GM23338 (cell line): ENCODE results near the gene HS6ST3. TPM values are rescaled to one million over a fixed set of nuclear protein-coding genes. Genes with fewer than 3 reads are reported as not detected.

Experiments
- ATAC-seq: fragments of 200-7000 bp; cut with Tn5 transposase; 3 replicates; pipeline ENCODE4 v1.9.1; 2020
- DNase-seq: peaks from one replicate; pipeline ENCODE4 v3.0.0-alpha.2; 2015; ENCODE audit warnings: low spot score
- H2AFZ ChIP-seq: fragments of 200-600 bp; sonication (generic); 2 replicates; pipeline ENCODE4 v1.8.0; 2016; ENCODE audit warnings: antibody characterized with exemption, mild to moderate bottlenecking, moderate library complexity
- H3F3A ChIP-seq: fragments of 200-600 bp; sonication (generic); replicated peaks from 2 replicates; pipeline ENCODE4 v1.8.0; 2017; ENCODE audit warnings: antibody characterized with exemption, mixed run types, low read depth
- H3K27ac ChIP-seq: fragments of 200-600 bp; sonication (generic); 2 replicates; pipeline ENCODE4 v1.6.1; 2016; ENCODE audit warnings: low read depth
- H3K27me3 ChIP-seq: fragments of 200-600 bp; sonication (generic); 2 replicates; pipeline ENCODE4 v1.8.0; 2016; ENCODE audit warnings: mild to moderate bottlenecking, mixed run types, moderate library complexity; ENCODE audit not compliant: insufficient read depth
- H3K36me3 ChIP-seq: fragments of 200-600 bp; sonication (generic); 2 replicates; pipeline ENCODE4 v1.8.0; 2016; ENCODE audit warnings: mild to moderate bottlenecking; ENCODE audit not compliant: insufficient read depth
- H3K4me1 ChIP-seq: fragments of 200-600 bp; sonication (generic); 2 replicates; pipeline ENCODE4 v1.8.0; 2016; ENCODE audit warnings: mild to moderate bottlenecking, moderate library complexity; ENCODE audit not compliant: insufficient read depth
- H3K4me2 ChIP-seq: fragments of 200-600 bp; sonication (generic); 2 replicates; pipeline ENCODE4 v1.7.1; 2017; ENCODE audit warnings: mixed run types
- H3K4me3 ChIP-seq: fragments of 200-600 bp; sonication (generic); 2 replicates; pipeline ENCODE4 v1.6.1; 2016; ENCODE audit warnings: mixed run types
- H3K79me2 ChIP-seq: fragments of 200-600 bp; sonication (generic); replicated peaks from 2 replicates; pipeline ENCODE4 v1.8.0; 2017; ENCODE audit warnings: mild to moderate bottlenecking; ENCODE audit not compliant: insufficient read depth
- H3K9me2 ChIP-seq: fragments of 200-600 bp; sonication (generic); 2 replicates; pipeline ENCODE4 v1.8.0; 2017; ENCODE audit not compliant: insufficient read depth
- H4K20me1 ChIP-seq: fragments of 200-600 bp; sonication (generic); replicated peaks from 2 replicates; pipeline ENCODE4 v1.8.0; 2017; ENCODE audit warnings: mild to moderate bottlenecking; ENCODE audit not compliant: insufficient read depth
- H3K27ac Mint-ChIP-seq: 2 replicates; pipeline ENCODE4 v1.8.0; 2020; ENCODE audit warnings: inconsistent platforms, mild to moderate bottlenecking, moderate library complexity, mixed read lengths
- H3K27me3 Mint-ChIP-seq: 3 replicates; pipeline ENCODE4 v1.8.0; 2022; ENCODE audit warnings: low read depth, mild to moderate bottlenecking, moderate library complexity, mixed read lengths, inconsistent platforms; ENCODE audit not compliant: insufficient read depth, poor library complexity
- H3K36me3 Mint-ChIP-seq: 3 replicates; pipeline ENCODE4 v1.8.0; 2021; ENCODE audit warnings: low read depth, mild to moderate bottlenecking, inconsistent platforms, moderate library complexity, mixed read lengths
- H3K4me1 Mint-ChIP-seq: 3 replicates; pipeline ENCODE4 v1.8.0; 2020; ENCODE audit warnings: mild to moderate bottlenecking, inconsistent platforms, mixed read lengths
- H3K4me3 Mint-ChIP-seq: 3 replicates; pipeline ENCODE4 v1.8.0; 2021; ENCODE audit warnings: moderate library complexity, mild to moderate bottlenecking, inconsistent platforms, mixed read lengths
- H3K9me3 Mint-ChIP-seq: 3 replicates; pipeline ENCODE4 v1.8.0; 2020; ENCODE audit warnings: moderate library complexity, mild to moderate bottlenecking, inconsistent platforms, mixed read lengths
- CREB1 ChIP-seq: fragments of 250-450 bp; sonication (Bioruptor Pico); IDR thresholded peaks from 2 replicates; pipeline ENCODE4 v1.5.0; 2020; ENCODE audit warnings: low read depth, mild to moderate bottlenecking, moderate library complexity
- CTCF ChIP-seq, 2 experiments: fragments of 200-600 bp in 1 of 2; sonication (generic) in 1 of 2; conservative IDR thresholded peaks; 2 replicates each; pipeline versions ENCODE4 v1.5.1 to v1.6.1; 2016 to 2017; ENCODE audit warnings: antibody characterized with exemption in 2 of 2, low read depth in 2 of 2, mild to moderate bottlenecking in 2 of 2, moderate library complexity in 1 of 2
- ETS1 ChIP-seq: IDR thresholded peaks from 2 replicates; pipeline ENCODE4 v1.6.1; 2016; ENCODE audit warnings: antibody characterized with exemption
- EZH2 ChIP-seq: fragments of 200-600 bp; sonication (generic); IDR thresholded peaks from one replicate; pipeline ENCODE4 v1.8.0; 2017; ENCODE audit warnings: antibody characterized with exemption, mild to moderate bottlenecking, low read depth; ENCODE audit not compliant: unreplicated experiment
- EZH2phosphoT487 ChIP-seq: fragments of 200-600 bp; sonication (generic); IDR thresholded peaks from one replicate; pipeline ENCODE4 v1.8.1; 2018; ENCODE audit warnings: antibody characterized with exemption; ENCODE audit not compliant: unreplicated experiment
- NANOG ChIP-seq: IDR thresholded peaks from 2 replicates; pipeline ENCODE4 v1.6.1; 2016; ENCODE audit warnings: antibody characterized with exemption, borderline replicate concordance
- POLR2AphosphoS5 ChIP-seq: IDR thresholded peaks from 2 replicates; pipeline ENCODE4 v1.6.1; 2016; ENCODE audit warnings: antibody characterized with exemption, low read depth
- ZNF114 ChIP-seq: fragments of 250-450 bp; sonication (Bioruptor Pico); IDR thresholded peaks from 2 replicates; pipeline ENCODE4 v1.5.0; 2020; ENCODE audit warnings: mild to moderate bottlenecking, moderate library complexity
- ZNF331 ChIP-seq: fragments of 250-450 bp; sonication (Bioruptor Pico); IDR thresholded peaks from 2 replicates; pipeline ENCODE4 v1.5.0; 2020; ENCODE audit warnings: low read depth, mild to moderate bottlenecking, moderate library complexity
- ZNF462 ChIP-seq: fragments of 250-450 bp; sonication (Bioruptor Pico); IDR thresholded peaks from 2 replicates; pipeline ENCODE4 v1.5.0; 2020; ENCODE audit warnings: mild to moderate bottlenecking, moderate library complexity
- polyA plus RNA-seq: library from polyadenylated mRNA; unstranded; fragments of >200 nt; fragmentation: Nextera tagmentation; extraction: Ambion mirVana; gene quantifications from 2 replicates; pipeline ENCODE4 v1.2.1, GENCODE V29; 2016
- total RNA-seq: library from RNA; depleted of rRNA; stranded (reverse); fragments of >200 nt; shearing (Covaris generic); gene quantifications from 2 replicates; pipeline ENCODE4 v1.2.3, GENCODE V29; 2014

The HS6ST3 gene
- total and polyA plus RNA-seq, 2 experiments from 2014 or later, result 0.52 to 0.80 TPM

- no peaks in the 10 kb centered on the region for H4K20me1 ChIP-seq
- no peaks in the 10 kb centered on the region for H3K36me3 Mint-ChIP-seq
- H3K36me3 ChIP-seq, result no peaks in the 10 kb centered on the region; the same call in 1 of the 2 replicates
- no peaks in the 10 kb centered on the region for H3K9me2 ChIP-seq
- TF ChIP-seq POLR2AphosphoS5 (no peak), ZNF331 (CRISPR knock-in tag) (no peak), CREB1 (no peak), EZH2phosphoT487 (no peak), NANOG (no peak), CTCF (conservative IDR thresholded peaks at IDR 0.05; ENCODE audit: low read depth in 2 of 2) (no peak)
- H3K4me1 ChIP-seq, result peaks cover 8% of the 10 kb centered on the region; the same call in 1 of the 2 replicates
- H3K4me1 Mint-ChIP-seq, result peaks cover 2% of the 10 kb centered on the region; the same call in 1 of the 3 replicates
- no peak overlapping the region for H2AFZ ChIP-seq
- H3K4me2 ChIP-seq, result no peak overlapping the region
- H3F3A ChIP-seq, result no peaks in the 10 kb centered on the region
- H3K9me3 Mint-ChIP-seq, result peaks cover 11% of the 10 kb centered on the region; the same call in 2 of the 3 replicates
- H3K79me2 ChIP-seq, result no peaks in the 10 kb centered on the region
- H3K27me3 Mint-ChIP-seq, result no peaks in the 10 kb centered on the region
- no peak overlapping the region for H3K4me3 ChIP-seq
- no peaks in the 10 kb centered on the region for H3K27me3 ChIP-seq
- no peak overlapping the region for H3K27ac ChIP-seq
- DNase-seq, result no peak
- no peak overlapping the region for H3K4me3 Mint-ChIP-seq
- no peak overlapping the region for H3K27ac Mint-ChIP-seq
- ATAC-seq, result no peak
Measured at GRCh38 chr13:96700657-96701056, 610.8 kb downstream of the HS6ST3 start.

GRCh38 chr13:96707146-96707545 lies 617.2 kb downstream of the HS6ST3 start:
- Mint-ChIP-seq H3K27ac (no peak overlapping the region), H3K27me3 (no peaks in the 10 kb centered on the region), H3K36me3 (no peaks in the 10 kb centered on the region), H3K4me3 (no peak overlapping the region), H3K9me3 (peaks cover 2% of the 10 kb centered on the region; the same call in 1 of the 3 replicates), H3K4me1 (peaks cover 17% of the 10 kb centered on the region)
- H3K36me3 ChIP-seq, result no peaks in the 10 kb centered on the region
- no peak overlapping the region for H3K27ac ChIP-seq
- H3K9me2 ChIP-seq, result no peaks in the 10 kb centered on the region
- no peaks in the 10 kb centered on the region for H3K79me2 ChIP-seq
- H3K4me1 ChIP-seq, result peaks cover 8% of the 10 kb centered on the region; the same call in 1 of the 2 replicates
- TF ChIP-seq ZNF331 (CRISPR knock-in tag) (no peak), ETS1 (no peak), NANOG (no peak), ZNF114 (CRISPR knock-in tag) (no peak), ZNF462 (CRISPR knock-in tag) (no peak), EZH2phosphoT487 (no peak), EZH2 (no peak), POLR2AphosphoS5 (no peak), CREB1 (no peak)
- DNase-seq, result no peak
- no peaks in the 10 kb centered on the region for H4K20me1 ChIP-seq
- H3F3A ChIP-seq, result no peaks in the 10 kb centered on the region
- no peak for ATAC-seq
- H3K27me3 ChIP-seq, result no peaks in the 10 kb centered on the region
- H3K4me2 ChIP-seq, result no peak overlapping the region
- H3K4me3 ChIP-seq, result no peak overlapping the region
- no peak overlapping the region for H2AFZ ChIP-seq
